Chondrocyte (in vitro differentiated cells): Measurements from ENCODE around the gene SUPV3L1. TPM values are rescaled to one million over a fixed set of nuclear protein-coding genes. Genes with fewer than 3 reads are reported as not detected.
"Not testable (repeated sequence)": the region's sequence is repeated elsewhere in the genome, so short reads cannot be mapped to it uniquely, and the experiment has no call there.

Experiments used
- DNase-seq: peaks from one replicate; pipeline ENCODE4 v3.0.0; 2021; ENCODE audit warnings: mixed read lengths, low spot score
- H3K27ac Mint-ChIP-seq: one replicate; pipeline ENCODE4 v1.8.0; 2021; ENCODE audit warnings: mild to moderate bottlenecking, moderate library complexity, mixed read lengths; ENCODE audit not compliant: unreplicated experiment
- H3K27me3 Mint-ChIP-seq: 2 replicates; pipeline ENCODE4 v1.8.0; 2021; ENCODE audit warnings: low read depth, mixed read lengths
- H3K36me3 Mint-ChIP-seq: 2 replicates; pipeline ENCODE4 v1.8.0; 2021; ENCODE audit warnings: low read depth, mixed read lengths
- H3K4me1 Mint-ChIP-seq: 2 replicates; pipeline ENCODE4 v1.8.0; 2021; ENCODE audit warnings: low read depth, mild to moderate bottlenecking, mixed read lengths
- H3K4me3 Mint-ChIP-seq: one replicate; pipeline ENCODE4 v1.8.0; 2021; ENCODE audit warnings: mild to moderate bottlenecking, moderate library complexity, mixed read lengths; ENCODE audit not compliant: unreplicated experiment
- H3K9me3 Mint-ChIP-seq: 2 replicates; pipeline ENCODE4 v1.8.0; 2021; ENCODE audit warnings: low read depth, mixed read lengths
- CTCF ChIP-seq: fragments of 200-600 bp; sonication (generic); IDR thresholded peaks from 2 replicates; pipeline ENCODE4 v1.5.0; 2021; ENCODE audit warnings: antibody characterized with exemption, mild to moderate bottlenecking, moderate library complexity
- total RNA-seq: library from RNA; stranded (reverse); gene quantifications from 3 replicates; pipeline ENCODE4 v1.2.1, GENCODE V29; 2021

SUPV3L1 gene
- total RNA-seq, 1 donor from 2014 or later, result 24.1 TPM

GRCh38 chr10:69153227-69153626 lies 26.8 kb upstream of the SUPV3L1 start:
- TF ChIP-seq CTCF, result no peak
- H3K27me3 Mint-ChIP-seq, result no peaks in the 10 kb centered on the region
- no peaks in the 10 kb centered on the region for H3K9me3 Mint-ChIP-seq
- no peaks in the 10 kb centered on the region for H3K4me1 Mint-ChIP-seq
- H3K36me3 Mint-ChIP-seq, result peaks cover under 1% of the 10 kb centered on the region
- H3K27ac Mint-ChIP-seq, result no peak overlapping the region
- no peak for DNase-seq
- no peak overlapping the region for H3K4me3 Mint-ChIP-seq

GRCh38 chr10:69160809-69161241 lies 19.2 kb upstream of the SUPV3L1 start:
- DNase-seq, result no peak
- Mint-ChIP-seq H3K4me1 (peaks cover 9% of the 10 kb centered on the region), H3K4me3 (no peak overlapping the region), H3K36me3 (peaks cover 8% of the 10 kb centered on the region), H3K27me3 (no peaks in the 10 kb centered on the region), H3K9me3 (no peaks in the 10 kb centered on the region), H3K27ac (peak overlapping the region; percentile 75)
- no peak for TF ChIP-seq CTCF

- Mint-ChIP-seq H3K27me3 (no peaks in the 10 kb centered on the region), H3K4me3 (no peak overlapping the region), H3K36me3 (peaks cover 20% of the 10 kb centered on the region), H3K9me3 (no peaks in the 10 kb centered on the region), H3K27ac (no peak overlapping the region), H3K4me1 (no peaks in the 10 kb centered on the region)
- no peak for DNase-seq
- no peak for TF ChIP-seq CTCF
Measured at GRCh38 chr10:69168493-69168892, 11.5 kb upstream of the SUPV3L1 start.

GRCh38 chr10:69172241-69172982 lies 7.6 kb upstream of the SUPV3L1 start:
- no peak for DNase-seq
- Mint-ChIP-seq H3K36me3 (peaks cover 19% of the 10 kb centered on the region), H3K4me1 (no peaks in the 10 kb centered on the region), H3K9me3 (no peaks in the 10 kb centered on the region), H3K27ac (no peak overlapping the region), H3K27me3 (no peaks in the 10 kb centered on the region), H3K4me3 (no peak overlapping the region)
- TF ChIP-seq CTCF, result no peak

GRCh38 chr10:69175326-69175725 lies 4.7 kb upstream of the SUPV3L1 start:
- H3K27me3 Mint-ChIP-seq, H3K9me3 Mint-ChIP-seq, H3K4me3 Mint-ChIP-seq, H3K27ac Mint-ChIP-seq, DNase-seq: not testable (repeated sequence)
- H3K36me3 Mint-ChIP-seq, result peaks cover 10% of the 10 kb centered on the region
- H3K4me1 Mint-ChIP-seq, result peaks cover 11% of the 10 kb centered on the region

- no peak for DNase-seq
- Mint-ChIP-seq H3K9me3 (no peaks in the 10 kb centered on the region), H3K36me3 (peaks cover 3% of the 10 kb centered on the region), H3K4me3 (no peak overlapping the region), H3K27me3 (no peaks in the 10 kb centered on the region), H3K27ac (no peak overlapping the region), H3K4me1 (peaks cover 24% of the 10 kb centered on the region)
- TF ChIP-seq CTCF, result no peak
Measured at GRCh38 chr10:69176823-69177222, 3.2 kb upstream of the SUPV3L1 start.
